Breast epithelium (tissue), 3 donors: Measurements from ENCODE around the gene RASSF7.

Experiments used
- POLR2A ChIP-seq: fragments of 450-650 bp; IDR thresholded peaks from one replicate; pipeline ENCODE4 v1.6.1; 2016; ENCODE audit warnings: antibody characterized with exemption, mild to moderate bottlenecking, moderate library complexity
- POLR2AphosphoS5 ChIP-seq, 3 donors: sonication (generic); formaldehyde crosslinking; IDR thresholded peaks; one replicate each; pipeline ENCODE4 v1.6.1; 2017; ENCODE audit warnings: antibody characterized with exemption in 3 of 3
- TF ChIP-seq, protein P1 (sequence below), 3 donors: fragments of 450-650 bp; IDR thresholded peaks; one replicate each; pipeline ENCODE4 v1.5.1; 2016 to 2017; ENCODE audit warnings: antibody characterized with exemption in 3 of 3, mild to moderate bottlenecking in 3 of 3, moderate library complexity in 3 of 3

DNA sequence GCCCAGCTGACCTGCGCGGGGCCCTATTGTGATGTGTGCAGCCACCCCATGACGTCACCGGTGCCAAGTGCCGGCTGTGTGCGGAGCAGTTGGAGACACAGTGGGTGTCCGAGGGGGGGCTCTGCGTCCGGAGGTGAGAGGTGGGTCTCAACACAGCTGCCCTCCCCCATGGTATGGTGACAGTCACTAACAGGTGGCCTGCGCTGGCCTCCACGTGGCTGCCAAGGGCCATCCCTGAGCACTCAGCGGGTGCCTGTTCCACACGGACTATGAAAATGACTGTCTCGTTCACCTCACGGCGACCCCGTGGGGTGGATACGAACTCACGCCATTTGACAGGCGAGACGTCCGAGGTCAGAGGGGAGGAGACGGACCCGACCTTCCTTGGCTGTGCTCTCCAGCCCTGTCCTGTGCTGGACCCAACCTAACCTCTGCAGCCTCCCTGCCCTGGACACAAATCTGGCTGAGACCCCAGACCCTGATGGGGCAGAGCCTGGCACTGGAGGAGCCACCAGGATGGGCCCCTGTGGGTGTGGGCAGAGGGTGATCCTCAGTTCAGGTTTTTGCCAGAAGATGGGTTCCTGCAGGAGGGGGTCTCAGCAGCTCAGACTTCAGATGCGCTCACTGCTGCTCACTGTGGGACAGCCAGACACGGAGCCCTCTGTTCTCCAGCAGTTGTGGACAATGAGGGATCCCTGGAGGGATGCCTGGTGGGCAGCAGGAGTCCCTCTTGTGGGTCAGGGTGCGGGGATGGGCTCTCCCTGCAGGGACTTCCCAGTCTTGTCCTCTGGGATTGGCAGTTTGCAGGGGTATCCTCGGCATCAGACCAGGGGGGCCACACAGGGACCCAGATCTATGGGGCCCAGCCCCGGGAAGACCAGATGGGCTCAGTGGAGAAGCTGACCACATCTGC, 31.7 kb upstream of the RASSF7 start:
- TF ChIP-seq POLR2AphosphoS5 (IDR thresholded peaks at IDR 0.05) = no peak
- TF ChIP-seq, protein P1, sequence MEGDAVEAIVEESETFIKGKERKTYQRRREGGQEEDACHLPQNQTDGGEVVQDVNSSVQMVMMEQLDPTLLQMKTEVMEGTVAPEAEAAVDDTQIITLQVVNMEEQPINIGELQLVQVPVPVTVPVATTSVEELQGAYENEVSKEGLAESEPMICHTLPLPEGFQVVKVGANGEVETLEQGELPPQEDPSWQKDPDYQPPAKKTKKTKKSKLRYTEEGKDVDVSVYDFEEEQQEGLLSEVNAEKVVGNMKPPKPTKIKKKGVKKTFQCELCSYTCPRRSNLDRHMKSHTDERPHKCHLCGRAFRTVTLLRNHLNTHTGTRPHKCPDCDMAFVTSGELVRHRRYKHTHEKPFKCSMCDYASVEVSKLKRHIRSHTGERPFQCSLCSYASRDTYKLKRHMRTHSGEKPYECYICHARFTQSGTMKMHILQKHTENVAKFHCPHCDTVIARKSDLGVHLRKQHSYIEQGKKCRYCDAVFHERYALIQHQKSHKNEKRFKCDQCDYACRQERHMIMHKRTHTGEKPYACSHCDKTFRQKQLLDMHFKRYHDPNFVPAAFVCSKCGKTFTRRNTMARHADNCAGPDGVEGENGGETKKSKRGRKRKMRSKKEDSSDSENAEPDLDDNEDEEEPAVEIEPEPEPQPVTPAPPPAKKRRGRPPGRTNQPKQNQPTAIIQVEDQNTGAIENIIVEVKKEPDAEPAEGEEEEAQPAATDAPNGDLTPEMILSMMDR (IDR thresholded peaks at IDR 0.05) = no peak
- no peak for TF ChIP-seq POLR2A
